Caco-2 (cell line): ENCODE results near the gene VPS26A. TPM values are rescaled to one million over a fixed set of nuclear protein-coding genes. Genes with fewer than 3 reads are reported as not detected.

ENCODE experiments used
- BruUV-seq: library from RNA; stranded (reverse); fragments of 400-500 nt; replicated peaks from 2 replicates; lab custom pipeline; 2021; lab: Mats Ljungman, UMichigan
- CTCF ChIA-PET: fragments of 300-600 bp; sonication (Branson Sonifier 250); formaldehyde crosslinking; loops from one replicate; lab custom pipeline; 2022; ENCODE audit warnings: antibody characterized with exemption; lab: Charles Lee
- POLR2A ChIA-PET: fragments of 300-600 bp; sonication (Branson Sonifier 250); formaldehyde crosslinking; loops from one replicate; lab custom pipeline; 2022; ENCODE audit warnings: antibody characterized with exemption; lab: Charles Lee
- DNase-seq, 2 experiments: peaks; one replicate each; pipeline versions ENCODE4 v3.0.0 to v3.0.0-alpha.2; 2020 to 2022
- H3K27me3 ChIP-seq: replicated peaks from 2 replicates; pipeline ENCODE4 v1.6.0; 2011; ENCODE audit warnings: low read length; ENCODE audit not compliant: control insufficient read depth, insufficient read depth
- H3K36me3 ChIP-seq: 2 replicates; pipeline ENCODE4 v1.5.1; 2011; ENCODE audit warnings: low read length; ENCODE audit not compliant: control insufficient read depth, insufficient read depth
- H3K4me1 ChIP-seq: fragments of 250-450 bp; sonication (Bioruptor Pico); 2 replicates; pipeline ENCODE4 v1.5.1; 2020; ENCODE audit warnings: mild to moderate bottlenecking
- H3K4me3 ChIP-seq: 2 replicates; pipeline ENCODE4 v1.5.1; 2011; ENCODE audit warnings: low read depth, mild to moderate bottlenecking, control low read depth, low read length
- H3K9me3 ChIP-seq: fragments of 250-450 bp; sonication (Bioruptor Pico); 2 replicates; pipeline ENCODE4 v1.5.1; 2020; ENCODE audit warnings: mild to moderate bottlenecking, moderate library complexity
- H3K27ac Mint-ChIP-seq: one replicate; pipeline ENCODE4 v1.8.0; 2022; ENCODE audit warnings: mixed read lengths; ENCODE audit not compliant: unreplicated experiment
- H3K27me3 Mint-ChIP-seq: one replicate; pipeline ENCODE4 v1.8.0; 2022; ENCODE audit warnings: mixed read lengths; ENCODE audit not compliant: insufficient read depth, unreplicated experiment
- H3K36me3 Mint-ChIP-seq: one replicate; pipeline ENCODE4 v1.8.0; 2022; ENCODE audit warnings: mild to moderate bottlenecking, mixed read lengths; ENCODE audit not compliant: insufficient read depth, unreplicated experiment
- H3K4me1 Mint-ChIP-seq: one replicate; pipeline ENCODE4 v1.8.0; 2022; ENCODE audit warnings: low read depth, mixed read lengths; ENCODE audit not compliant: unreplicated experiment
- H3K4me3 Mint-ChIP-seq: one replicate; pipeline ENCODE4 v1.8.0; 2022; ENCODE audit warnings: mild to moderate bottlenecking, moderate library complexity, mixed read lengths; ENCODE audit not compliant: unreplicated experiment
- H3K9me3 Mint-ChIP-seq: one replicate; pipeline ENCODE4 v1.8.0; 2022; ENCODE audit warnings: mixed read lengths; ENCODE audit not compliant: unreplicated experiment
- intact Hi-C: fragments of 100-400 bp; cut with micrococcal nuclease; formaldehyde crosslinking; loops from one replicate; pipeline ENCODE4 v1.10.0; 2022; ENCODE audit not compliant: unreplicated experiment
- total RNA-seq: library from RNA; stranded (reverse); gene quantifications from 2 replicates; pipeline ENCODE4 v1.2.3, GENCODE V29; 2022
- TF ChIP-seq, protein P1 (sequence below), 2 experiments: fragments of 200-600 bp in 1 of 2; IDR thresholded peaks; 1 replicate in 1 of 2; 2 replicates in 1 of 2; pipeline versions ENCODE4 v1.5.1 to v1.8.0; 2011 to 2022; ENCODE audit warnings: antibody characterized with exemption in 1 of 2, control low read depth in 1 of 2, inconsistent platforms in 1 of 2, low read depth in 1 of 2, low read length in 1 of 2, mild to moderate bottlenecking in 1 of 2, moderate library complexity in 1 of 2; ENCODE audit not compliant: insufficient read depth in 1 of 2, severe bottlenecking in 1 of 2, unreplicated experiment in 1 of 2

The VPS26A gene
- total RNA-seq, 1 experiment from 2014 or later: 143 TPM

DNA sequence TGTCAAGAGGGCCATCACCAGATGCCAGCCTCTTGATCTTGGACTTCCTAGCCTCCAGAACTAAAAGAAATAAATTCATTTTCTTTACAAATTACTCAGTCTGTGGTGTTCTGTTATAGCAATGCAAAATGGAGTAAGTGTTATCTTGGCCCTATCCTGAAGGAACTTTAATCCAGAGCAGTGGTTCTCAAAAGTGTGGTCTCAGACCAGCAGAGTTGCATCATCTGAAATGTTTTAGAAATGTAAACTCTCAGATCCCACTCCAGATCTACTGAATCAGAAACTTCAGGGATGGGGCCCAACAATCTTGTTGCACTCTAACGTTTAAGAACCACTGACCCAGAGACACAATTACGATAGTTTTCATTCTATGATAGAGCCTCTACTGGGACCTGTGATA lies 52.8 kb downstream of the VPS26A start:
- TF ChIP-seq, protein P1, sequence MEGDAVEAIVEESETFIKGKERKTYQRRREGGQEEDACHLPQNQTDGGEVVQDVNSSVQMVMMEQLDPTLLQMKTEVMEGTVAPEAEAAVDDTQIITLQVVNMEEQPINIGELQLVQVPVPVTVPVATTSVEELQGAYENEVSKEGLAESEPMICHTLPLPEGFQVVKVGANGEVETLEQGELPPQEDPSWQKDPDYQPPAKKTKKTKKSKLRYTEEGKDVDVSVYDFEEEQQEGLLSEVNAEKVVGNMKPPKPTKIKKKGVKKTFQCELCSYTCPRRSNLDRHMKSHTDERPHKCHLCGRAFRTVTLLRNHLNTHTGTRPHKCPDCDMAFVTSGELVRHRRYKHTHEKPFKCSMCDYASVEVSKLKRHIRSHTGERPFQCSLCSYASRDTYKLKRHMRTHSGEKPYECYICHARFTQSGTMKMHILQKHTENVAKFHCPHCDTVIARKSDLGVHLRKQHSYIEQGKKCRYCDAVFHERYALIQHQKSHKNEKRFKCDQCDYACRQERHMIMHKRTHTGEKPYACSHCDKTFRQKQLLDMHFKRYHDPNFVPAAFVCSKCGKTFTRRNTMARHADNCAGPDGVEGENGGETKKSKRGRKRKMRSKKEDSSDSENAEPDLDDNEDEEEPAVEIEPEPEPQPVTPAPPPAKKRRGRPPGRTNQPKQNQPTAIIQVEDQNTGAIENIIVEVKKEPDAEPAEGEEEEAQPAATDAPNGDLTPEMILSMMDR (IDR thresholded peaks at IDR 0.05; ENCODE audit: insufficient read depth in 1 of 2, low read depth in 1 of 2, low read length in 1 of 2, severe bottlenecking in 1 of 2, unreplicated experiment in 1 of 2): no peak
- Mint-ChIP-seq H3K27me3 (no peaks in the 10 kb centered on the region), H3K9me3 (peaks cover 6% of the 10 kb centered on the region), H3K4me3 (no peak overlapping the region), H3K36me3 (peaks cover 38% of the 10 kb centered on the region), H3K4me1 (peaks cover 15% of the 10 kb centered on the region), H3K27ac (no peak overlapping the region)
- POLR2A ChIA-PET: no interaction called here
- H3K27me3 ChIP-seq: no peaks in the 10 kb centered on the region
- intact Hi-C loops: no loop called here
- DNase-seq: no peak
- H3K4me1 ChIP-seq: no peaks in the 10 kb centered on the region
- CTCF ChIA-PET: no interaction called here
- no peaks in the 10 kb centered on the region for H3K36me3 ChIP-seq
- no peak overlapping the region for H3K4me3 ChIP-seq
- BruUV-seq: no TSS peak
- H3K9me3 ChIP-seq: no peaks in the 10 kb centered on the region

DNA sequence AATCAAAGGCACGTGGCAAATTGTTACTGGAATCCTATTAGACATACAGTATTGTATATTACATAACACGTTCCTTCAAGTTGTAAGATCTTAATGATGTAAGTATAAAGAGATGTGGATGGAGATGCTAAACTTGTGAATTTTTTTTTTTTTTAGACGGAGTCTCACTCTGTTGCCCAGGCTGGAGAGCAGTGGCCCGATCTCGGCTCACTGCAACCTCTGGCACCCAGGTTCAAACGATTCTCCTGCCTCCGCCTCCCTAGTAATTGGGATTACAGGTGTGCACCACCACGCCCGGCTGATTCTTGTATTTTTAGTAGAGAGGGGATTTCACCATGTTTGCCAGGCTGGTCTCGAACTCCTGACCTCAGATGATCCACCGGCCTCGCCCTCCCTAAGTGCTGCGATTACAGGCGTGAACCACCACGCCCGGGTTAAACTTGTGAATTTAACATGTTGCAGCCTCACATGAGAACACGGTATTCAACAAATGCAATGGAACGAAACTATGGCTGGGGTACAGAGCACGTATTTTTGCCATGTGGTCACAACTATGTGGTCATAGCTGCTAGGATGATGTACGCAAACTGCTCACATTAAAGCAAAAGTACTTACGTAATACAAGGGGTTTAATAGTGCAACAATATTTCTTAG lies 55.2 kb downstream of the VPS26A start:
- intact Hi-C loops: loop anchor here (1.0 kb wide), 1 partner anchor 43 kb away; no protein-coding TSS in a partner anchor
- peak overlapping the region; percentile 100 for H3K27ac Mint-ChIP-seq

More for the DNA sequence above, 55.2 kb downstream of the VPS26A start:
- peak; percentile 62 to 69 for DNase-seq
- Mint-ChIP-seq H3K4me1 (peaks cover 15% of the 10 kb centered on the region), H3K27me3 (no peaks in the 10 kb centered on the region), H3K9me3 (peaks cover 4% of the 10 kb centered on the region), H3K4me3 (peak overlapping the region; percentile 79), H3K36me3 (peaks cover 27% of the 10 kb centered on the region)
- Histone ChIP-seq H3K36me3 (peaks cover 2% of the 10 kb centered on the region; the same call in 1 of the 2 replicates), H3K4me1 (no peaks in the 10 kb centered on the region), H3K27me3 (no peaks in the 10 kb centered on the region), H3K9me3 (no peaks in the 10 kb centered on the region), H3K4me3 (peak overlapping the region; percentile 94)
- TSS peak; percentile 94 for BruUV-seq
- POLR2A ChIA-PET: interaction anchor here (0.6 to 1.0 kb wide), 6 partner anchors 33 to 223 kb away, joined by 3 to 6 read pairs (median 4); partner anchors contain the start of genes DDX21 and HKDC1
- TF ChIP-seq, protein P1 (IDR thresholded peaks at IDR 0.05; ENCODE audit: insufficient read depth in 1 of 2, low read depth in 1 of 2, low read length in 1 of 2, severe bottlenecking in 1 of 2, unreplicated experiment in 1 of 2): no peak
- CTCF ChIA-PET: no interaction called here
